ENCODE results near the gene PRM3.

PRM3 gene

GRCh38 chr16:11242658-11243057 lies 30.8 kb downstream of the PRM3 start:
- DNase-seq = no peak

GRCh38 chr16:11241480-11242204 lies 31.8 kb downstream of the PRM3 start:
- DNase-seq = no peak

GRCh38 chr16:11240636-11241473 lies 32.6 kb downstream of the PRM3 start:
- DNase-seq = no peak

GRCh38 chr16:11239644-11240632 lies 33.5 kb downstream of the PRM3 start:
- no peak for DNase-seq

- no peak for DNase-seq
Measured at GRCh38 chr16:11238272-11239202, 34.9 kb downstream of the PRM3 start.

- DNase-seq = no peak
Measured at GRCh38 chr16:11236461-11237254, 36.8 kb downstream of the PRM3 start.

GRCh38 chr16:11235703-11235991 lies 37.8 kb downstream of the PRM3 start:
- DNase-seq = no peak

- no peak for DNase-seq
Measured at GRCh38 chr16:11234884-11235702, 38.3 kb downstream of the PRM3 start.

GRCh38 chr16:11233727-11234376 lies 39.6 kb downstream of the PRM3 start:
- no peak for DNase-seq

- DNase-seq = no peak
Measured at GRCh38 chr16:11232852-11233726, 40.3 kb downstream of the PRM3 start.

GRCh38 chr16:11232302-11232851 lies 41.1 kb downstream of the PRM3 start:
- DNase-seq = no peak

GRCh38 chr16:11231367-11231970 lies 42.0 kb downstream of the PRM3 start:
- no peak for DNase-seq

- DNase-seq = no peak
Measured at GRCh38 chr16:11229906-11230305, 43.5 kb downstream of the PRM3 start.

- no peak for DNase-seq
Measured at GRCh38 chr16:11229432-11229831, 44.0 kb downstream of the PRM3 start.

GRCh38 chr16:11225677-11226549 lies 47.5 kb downstream of the PRM3 start:
- no peak for DNase-seq

- no peak for DNase-seq
Measured at GRCh38 chr16:11224894-11225676, 48.3 kb downstream of the PRM3 start.
